Cardiac muscle cell (in vitro differentiated cells and primary cell): ENCODE data around the gene ATP6V1G2. TPM values are rescaled to one million over a fixed set of nuclear protein-coding genes. Genes with fewer than 3 reads are reported as not detected.

Experiments
- DNase-seq, 2 donors: peaks; one replicate each; pipeline versions ENCODE4 v3.0.0 to v3.0.0-alpha.2; 2010 to 2017; ENCODE audit warnings: low read depth in 1 of 2, low spot score in 1 of 2
- H3K27ac ChIP-seq: fragments of 200-600 bp; sonication (generic); 2 replicates; pipeline ENCODE4 v1.5.1; 2016
- H3K27me3 ChIP-seq: fragments of 200-600 bp; sonication (generic); 2 replicates; pipeline ENCODE4 v1.6.0; 2016; ENCODE audit warnings: control low read depth
- H3K36me3 ChIP-seq: fragments of 200-600 bp; sonication (generic); 2 replicates; pipeline ENCODE4 v1.5.1; 2016; ENCODE audit warnings: control low read depth
- H3K4me1 ChIP-seq: fragments of 200-600 bp; sonication (generic); 2 replicates; pipeline ENCODE4 v1.8.1; 2017; ENCODE audit warnings: low read depth, mild to moderate bottlenecking, mixed run types
- H3K4me3 ChIP-seq: fragments of 200-600 bp; sonication (generic); 2 replicates; pipeline ENCODE4 v1.5.1; 2016; ENCODE audit warnings: mild to moderate bottlenecking
- H3K9me3 ChIP-seq: fragments of 200-600 bp; sonication (generic); 2 replicates; pipeline ENCODE4 v1.5.1; 2017; ENCODE audit warnings: low read depth, mild to moderate bottlenecking, control low read depth
- CTCF ChIP-seq: IDR thresholded peaks from 2 replicates; pipeline ENCODE4 v1.5.1; 2012; ENCODE audit warnings: low read depth, mild to moderate bottlenecking, low read length
- polyA plus RNA-seq: library from polyadenylated mRNA; unstranded; fragments of >200 nt; fragmentation: Nextera tagmentation; extraction: Ambion mirVana; gene quantifications from 2 replicates; pipeline ENCODE4 v1.2.1, GENCODE V29; 2016
- total RNA-seq: library from RNA; depleted of rRNA; stranded (reverse); fragments of >200 nt; gene quantifications from 2 replicates; pipeline ENCODE4 v1.2.3, GENCODE V29; 2016

Gene ATP6V1G2
- total and polyA plus RNA-seq, 2 experiments from 2014 or later: 28.8 to 32.7 TPM

- no peak for DNase-seq
- no peak for TF ChIP-seq CTCF
- Histone ChIP-seq H3K9me3 (no peaks in the 10 kb centered on the region), H3K27ac (no peak overlapping the region), H3K27me3 (no peaks in the 10 kb centered on the region), H3K4me3 (no peak overlapping the region), H3K36me3 (no peaks in the 10 kb centered on the region), H3K4me1 (peaks cover 3% of the 10 kb centered on the region)
Observed at GRCh38 chr6:31577579-31577966, 31.2 kb upstream of the ATP6V1G2 start.

- H3K4me3 ChIP-seq: no peak overlapping the region
- no peak for DNase-seq
- TF ChIP-seq CTCF: no peak
- no peaks in the 10 kb centered on the region for H3K27me3 ChIP-seq
- no peaks in the 10 kb centered on the region for H3K9me3 ChIP-seq
- H3K4me1 ChIP-seq: peaks cover 3% of the 10 kb centered on the region
- no peak overlapping the region for H3K27ac ChIP-seq
- no peaks in the 10 kb centered on the region for H3K36me3 ChIP-seq
Observed at GRCh38 chr6:31576897-31577578, 30.6 kb upstream of the ATP6V1G2 start.

- Histone ChIP-seq H3K4me1 (no peaks in the 10 kb centered on the region), H3K27me3 (no peaks in the 10 kb centered on the region), H3K9me3 (no peaks in the 10 kb centered on the region), H3K4me3 (no peak overlapping the region), H3K36me3 (no peaks in the 10 kb centered on the region), H3K27ac (no peak overlapping the region)
- TF ChIP-seq CTCF: no peak
- no peak for DNase-seq
Observed at GRCh38 chr6:31575952-31576685, 29.7 kb upstream of the ATP6V1G2 start.

GRCh38 chr6:31575335-31575901, 29.0 kb upstream of the ATP6V1G2 start, which contains the start of gene TNF:
TSS of gene TNF (plus strand) at chr6:31575565. CDS start at chr6:31575742, 177 bp downstream.
- no peaks in the 10 kb centered on the region for H3K4me1 ChIP-seq
- no peaks in the 10 kb centered on the region for H3K36me3 ChIP-seq
- no peak for DNase-seq

More at GRCh38 chr6:31575335-31575901, 29.0 kb upstream of the ATP6V1G2 start, which contains the start of gene TNF:
- H3K27me3 ChIP-seq: no peaks in the 10 kb centered on the region
- no peak within 1 kb of the TSS for H3K4me3 ChIP-seq
- H3K27ac ChIP-seq: no peak within 1 kb of the TSS
- no peaks in the 10 kb centered on the region for H3K9me3 ChIP-seq
- no peak for TF ChIP-seq CTCF
